Fibroblast of skin of left biceps (primary cell): ENCODE measurements around the gene FHL1.
"Not testable (repeated sequence)": the region's sequence is repeated elsewhere in the genome, so short reads cannot be mapped to it uniquely, and the experiment has no call there.

Source experiments
- DNase-seq, 2 experiments: peaks; one replicate each; pipeline ENCODE4 v3.0.0-alpha.2; 2013; ENCODE audit warnings: low read depth in 2 of 2

FHL1 gene

DNA sequence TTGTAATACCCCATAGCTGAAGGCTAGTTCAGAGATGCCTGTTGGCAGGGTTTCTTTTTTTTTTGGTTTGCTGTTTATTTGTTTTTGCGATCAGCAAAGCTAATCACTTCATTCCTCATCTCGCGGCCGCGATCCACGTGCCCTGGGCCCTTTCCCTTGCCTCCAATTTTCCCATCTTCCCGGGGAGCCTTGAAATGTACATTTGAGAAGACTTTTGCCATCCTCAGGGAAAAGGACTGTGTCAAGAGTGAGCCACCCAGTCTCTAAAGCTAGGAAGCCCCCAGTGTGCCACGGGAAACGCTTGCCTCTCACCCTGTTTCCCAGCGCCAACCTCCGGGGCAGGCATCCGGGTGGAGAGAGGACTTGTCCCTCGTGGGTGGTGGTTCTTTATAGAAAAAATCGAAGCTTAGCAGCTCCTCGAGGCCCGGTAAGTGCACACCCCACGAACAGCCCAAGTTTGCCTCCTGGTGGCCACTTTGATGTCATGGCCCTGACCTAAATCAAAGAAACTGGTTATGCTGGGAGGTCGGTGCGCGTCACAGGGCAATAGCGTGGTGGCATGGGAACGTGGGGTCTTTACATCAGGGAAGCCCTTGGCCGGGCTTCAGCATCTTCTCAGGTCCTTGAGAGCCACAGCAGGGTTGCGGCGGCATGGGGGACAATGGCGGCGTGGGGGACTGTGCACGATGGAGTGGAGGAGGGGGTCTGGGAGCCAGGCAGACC is 61.8 kb downstream of the FHL1 start:
- DNase-seq = no peak

DNA sequence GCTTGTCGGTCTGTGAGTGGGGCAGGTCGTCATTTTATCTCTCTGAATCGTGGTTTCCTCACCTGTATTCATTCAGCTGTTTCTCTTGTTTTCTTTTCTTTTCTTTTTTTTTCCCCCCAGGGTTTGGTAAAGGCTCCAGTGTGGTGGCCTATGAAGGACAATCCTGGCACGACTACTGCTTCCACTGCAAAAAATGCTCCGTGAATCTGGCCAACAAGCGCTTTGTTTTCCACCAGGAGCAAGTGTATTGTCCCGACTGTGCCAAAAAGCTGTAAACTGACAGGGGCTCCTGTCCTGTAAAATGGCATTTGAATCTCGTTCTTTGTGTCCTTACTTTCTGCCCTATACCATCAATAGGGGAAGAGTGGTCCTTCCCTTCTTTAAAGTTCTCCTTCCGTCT is 62.4 kb downstream of the FHL1 start:
- no peak for DNase-seq

DNA sequence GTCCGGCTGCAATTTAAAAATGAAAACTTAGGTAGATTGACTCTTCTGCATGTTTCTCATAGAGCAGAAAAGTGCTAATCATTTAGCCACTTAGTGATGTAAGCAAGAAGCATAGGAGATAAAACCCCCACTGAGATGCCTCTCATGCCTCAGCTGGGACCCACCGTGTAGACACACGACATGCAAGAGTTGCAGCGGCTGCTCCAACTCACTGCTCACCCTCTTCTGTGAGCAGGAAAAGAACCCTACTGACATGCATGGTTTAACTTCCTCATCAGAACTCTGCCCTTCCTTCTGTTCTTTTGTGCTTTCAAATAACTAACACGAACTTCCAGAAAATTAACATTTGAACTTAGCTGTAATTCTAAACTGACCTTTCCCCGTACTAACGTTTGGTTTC is 62.9 kb downstream of the FHL1 start:
- no peak for DNase-seq

DNA sequence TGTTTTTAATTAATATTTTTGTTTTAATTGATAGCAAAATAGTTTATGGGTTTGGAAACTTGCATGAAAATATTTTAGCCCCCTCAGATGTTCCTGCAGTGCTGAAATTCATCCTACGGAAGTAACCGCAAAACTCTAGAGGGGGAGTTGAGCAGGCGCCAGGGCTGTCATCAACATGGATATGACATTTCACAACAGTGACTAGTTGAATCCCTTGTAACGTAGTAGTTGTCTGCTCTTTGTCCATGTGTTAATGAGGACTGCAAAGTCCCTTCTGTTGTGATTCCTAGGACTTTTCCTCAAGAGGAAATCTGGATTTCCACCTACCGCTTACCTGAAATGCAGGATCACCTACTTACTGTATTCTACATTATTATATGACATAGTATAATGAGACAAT is 63.5 kb downstream of the FHL1 start:
- DNase-seq = no peak

DNA sequence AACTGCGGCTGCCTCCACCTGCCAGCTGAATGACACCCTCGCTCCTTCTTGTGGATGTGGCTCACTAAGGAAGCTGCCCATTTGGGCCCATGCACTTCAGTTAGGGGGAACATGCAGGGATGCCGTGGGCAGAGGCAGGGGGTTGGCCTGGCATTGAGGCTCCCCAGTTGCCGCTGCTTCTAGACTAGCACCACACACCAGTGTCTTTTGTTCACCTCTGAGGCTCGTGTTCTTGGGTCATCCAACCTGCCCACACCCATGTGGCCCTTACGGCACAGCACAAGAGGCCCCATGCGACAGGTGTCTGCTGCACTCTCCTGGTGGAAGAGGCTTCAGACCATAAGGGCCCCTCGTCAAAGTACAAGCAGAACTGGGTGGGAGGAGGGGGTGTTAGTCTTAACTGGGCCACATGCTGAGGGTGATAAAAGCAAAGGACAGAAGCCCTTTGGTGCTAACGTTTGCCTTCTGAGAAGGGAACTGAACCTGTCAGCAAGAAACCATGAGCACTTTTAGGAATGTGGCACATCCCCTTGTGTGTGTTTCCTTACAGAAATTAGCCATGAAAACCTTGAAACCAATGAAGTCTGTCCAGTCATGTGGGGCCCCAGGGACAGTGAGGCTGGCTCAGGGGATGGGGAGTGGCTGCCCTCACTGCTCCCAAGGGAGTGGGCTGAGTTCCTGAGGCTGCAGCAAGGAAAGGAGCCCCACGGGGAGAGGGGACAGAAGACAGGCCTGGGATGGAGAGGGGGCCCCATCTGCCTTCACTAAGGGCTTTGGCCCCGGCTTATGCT is 64.6 kb downstream of the FHL1 start:
- no peak for DNase-seq

DNA sequence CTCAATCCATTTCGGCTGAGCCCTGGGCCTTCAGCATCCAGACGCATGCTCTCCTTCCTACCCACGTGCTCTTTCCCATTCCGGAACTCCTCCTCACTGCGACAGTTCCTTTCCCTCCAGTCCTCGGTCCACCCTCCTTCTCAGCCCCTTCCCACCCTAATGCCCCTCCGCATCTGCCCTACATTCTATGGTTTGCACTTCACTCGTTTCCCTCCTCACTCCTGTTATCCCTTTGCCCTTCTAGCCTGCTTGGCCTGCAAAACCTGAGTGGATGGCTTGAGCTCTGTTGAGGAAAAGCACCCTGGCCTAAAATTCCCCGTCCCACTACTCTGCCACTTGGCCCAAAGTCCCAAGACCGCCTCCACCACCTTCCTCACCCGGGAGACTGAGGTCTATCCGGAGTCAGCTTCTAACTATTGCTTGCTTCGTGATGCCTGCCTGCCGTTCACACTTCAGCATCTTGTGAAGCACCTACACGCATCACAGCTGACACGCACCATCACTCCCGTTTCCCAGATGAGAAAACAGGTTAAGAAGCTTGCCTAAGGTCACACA is 65.3 kb downstream of the FHL1 start:
- DNase-seq = no peak

DNA sequence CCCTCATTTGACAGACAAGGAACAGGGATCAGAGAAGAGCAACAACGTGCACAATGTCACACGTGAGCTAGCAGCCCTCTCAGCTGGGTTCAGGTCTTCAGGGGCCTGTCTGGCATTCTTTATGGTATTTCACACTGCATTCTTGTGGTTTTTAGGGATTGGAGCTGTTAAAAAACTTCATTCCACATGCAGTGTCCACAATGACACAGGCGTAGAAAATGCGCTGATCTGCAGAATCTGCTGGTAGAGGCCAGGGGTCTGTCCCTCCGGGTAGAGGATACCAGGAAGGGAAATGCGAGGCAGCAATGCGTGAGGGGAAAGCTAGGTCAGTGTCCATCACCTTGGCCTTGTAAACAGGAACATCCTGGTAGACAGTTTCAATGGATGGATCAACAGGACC is 67.2 kb downstream of the FHL1 start:
- DNase-seq = peak; percentile 86 to 88

DNA sequence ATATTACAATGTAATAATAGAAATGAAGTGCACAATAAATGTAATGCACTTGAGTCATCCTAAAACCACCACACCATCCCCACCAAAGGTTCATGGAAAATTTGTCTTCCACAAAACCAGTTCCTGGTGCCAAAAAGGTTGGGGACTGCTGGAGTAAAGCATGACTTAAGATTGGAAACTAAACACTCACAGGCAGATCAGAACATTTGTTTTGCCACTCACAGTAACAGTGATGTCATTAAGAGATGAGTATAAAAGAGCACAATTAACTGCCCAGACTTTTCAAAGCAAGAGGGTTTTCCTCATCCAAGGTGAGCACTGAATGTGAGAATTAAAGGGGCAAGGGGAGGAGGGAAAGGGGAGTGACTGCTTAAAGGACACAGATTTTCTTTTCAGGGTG is 68.2 kb downstream of the FHL1 start:
- DNase-seq = no peak

DNA sequence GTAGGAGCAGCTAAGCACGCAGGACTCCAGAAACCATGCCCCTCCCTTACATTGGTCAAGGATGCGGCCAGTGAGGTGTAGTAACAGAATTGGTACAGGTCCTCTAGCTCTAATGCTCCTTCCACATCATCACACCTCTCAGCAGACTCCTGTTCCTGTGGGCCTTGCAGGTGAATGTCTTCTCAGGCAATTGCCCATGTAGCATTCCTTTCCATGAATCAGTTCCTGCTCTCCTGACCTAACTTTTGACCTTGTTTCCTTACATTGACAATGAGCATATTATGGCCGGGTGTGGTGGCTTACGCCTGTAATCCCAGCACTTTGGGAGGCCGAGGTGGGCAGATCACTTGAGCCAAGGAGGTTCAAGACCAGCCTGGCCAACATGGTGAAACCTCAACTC is 72.6 kb downstream of the FHL1 start:
- no peak for DNase-seq

DNA sequence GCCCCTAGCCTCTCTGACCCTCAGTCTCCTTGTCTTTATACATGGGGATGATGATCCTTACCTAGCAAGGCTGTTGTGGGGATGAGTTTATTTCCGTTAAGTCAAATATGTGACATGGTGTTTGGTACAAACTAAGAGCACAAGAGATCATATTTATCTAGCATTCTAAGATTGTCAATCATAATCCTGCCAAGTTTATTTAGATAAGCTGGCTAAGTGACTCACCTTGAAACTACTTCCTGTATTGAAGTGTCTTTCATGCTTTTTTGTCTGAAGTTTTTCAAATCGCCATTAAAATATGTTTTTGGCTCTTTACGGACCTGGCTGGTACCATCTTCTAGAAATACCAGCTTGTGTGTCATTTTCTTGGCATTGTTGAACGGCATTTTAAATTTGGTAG is 73.2 kb downstream of the FHL1 start:
- DNase-seq = no peak

DNA sequence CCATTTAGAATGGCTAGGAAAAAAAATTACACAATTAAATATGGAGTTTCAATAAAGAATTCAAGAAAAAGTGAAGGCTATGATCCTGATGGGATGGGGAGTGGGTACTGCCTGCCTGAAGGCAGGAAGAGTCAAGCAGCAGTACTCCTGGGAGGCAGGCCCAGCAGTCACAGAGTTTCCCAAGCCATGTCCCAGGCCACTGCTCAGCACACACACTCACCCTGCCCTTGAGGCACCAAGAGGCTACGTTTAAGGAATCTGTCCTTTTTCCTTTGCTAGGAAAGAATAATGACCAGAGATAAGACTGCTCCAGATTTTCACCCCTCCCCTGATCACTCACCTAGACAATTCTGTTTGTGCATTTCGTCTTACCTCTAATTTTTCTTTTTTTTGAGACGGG is 73.6 kb downstream of the FHL1 start:
- DNase-seq = no peak

DNA sequence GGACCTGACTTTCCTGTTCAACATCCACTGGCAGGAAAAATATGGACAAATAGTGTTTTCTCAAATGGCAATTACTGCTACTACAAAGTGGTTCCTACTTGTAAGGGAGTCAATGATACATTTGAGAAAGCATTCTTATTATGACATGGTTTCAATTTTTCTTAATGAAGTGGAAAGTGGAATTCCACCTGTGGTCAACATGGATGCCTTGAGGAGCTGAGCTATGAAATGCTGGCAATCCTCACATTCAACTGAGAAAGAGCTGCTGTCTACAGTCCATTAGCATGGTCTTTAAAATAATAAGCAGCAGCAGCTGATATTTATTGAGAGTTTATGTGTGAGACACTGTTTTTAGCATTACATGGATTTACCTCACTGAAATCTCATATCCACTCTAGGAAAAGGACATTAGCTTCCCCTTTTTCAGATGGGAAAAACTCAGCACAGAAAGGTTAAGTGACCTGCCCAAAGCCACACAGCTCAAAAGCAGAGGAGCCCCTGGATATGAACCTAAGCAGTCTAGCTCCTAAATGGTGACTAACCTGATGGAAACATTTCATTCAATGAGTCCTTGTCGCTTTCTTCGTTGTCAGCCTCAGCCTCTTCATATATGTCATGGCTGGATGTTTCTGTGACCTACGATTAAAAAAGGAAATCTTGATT is 74.6 kb downstream of the FHL1 start:
- DNase-seq = no peak

DNA sequence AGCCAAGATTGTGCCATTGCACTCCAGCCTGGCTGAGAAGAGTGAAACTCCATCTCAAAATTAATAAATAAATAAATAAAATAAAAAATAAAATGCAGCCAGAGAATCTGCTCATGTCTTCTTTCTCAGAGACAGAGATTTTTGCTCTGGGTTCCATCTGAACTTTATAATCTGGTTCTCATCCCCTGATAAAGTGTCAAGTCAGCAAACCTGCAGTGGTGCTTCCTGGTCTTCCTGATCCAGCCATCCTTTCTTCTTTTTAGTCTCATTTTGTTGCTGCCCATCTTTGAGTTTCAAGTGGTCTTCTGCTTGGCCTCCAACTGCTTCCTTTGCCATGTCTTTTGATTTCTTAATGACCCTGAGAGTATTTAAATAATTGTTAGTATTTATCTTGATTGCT is 79.7 kb downstream of the FHL1 start:
- no peak for DNase-seq

DNA sequence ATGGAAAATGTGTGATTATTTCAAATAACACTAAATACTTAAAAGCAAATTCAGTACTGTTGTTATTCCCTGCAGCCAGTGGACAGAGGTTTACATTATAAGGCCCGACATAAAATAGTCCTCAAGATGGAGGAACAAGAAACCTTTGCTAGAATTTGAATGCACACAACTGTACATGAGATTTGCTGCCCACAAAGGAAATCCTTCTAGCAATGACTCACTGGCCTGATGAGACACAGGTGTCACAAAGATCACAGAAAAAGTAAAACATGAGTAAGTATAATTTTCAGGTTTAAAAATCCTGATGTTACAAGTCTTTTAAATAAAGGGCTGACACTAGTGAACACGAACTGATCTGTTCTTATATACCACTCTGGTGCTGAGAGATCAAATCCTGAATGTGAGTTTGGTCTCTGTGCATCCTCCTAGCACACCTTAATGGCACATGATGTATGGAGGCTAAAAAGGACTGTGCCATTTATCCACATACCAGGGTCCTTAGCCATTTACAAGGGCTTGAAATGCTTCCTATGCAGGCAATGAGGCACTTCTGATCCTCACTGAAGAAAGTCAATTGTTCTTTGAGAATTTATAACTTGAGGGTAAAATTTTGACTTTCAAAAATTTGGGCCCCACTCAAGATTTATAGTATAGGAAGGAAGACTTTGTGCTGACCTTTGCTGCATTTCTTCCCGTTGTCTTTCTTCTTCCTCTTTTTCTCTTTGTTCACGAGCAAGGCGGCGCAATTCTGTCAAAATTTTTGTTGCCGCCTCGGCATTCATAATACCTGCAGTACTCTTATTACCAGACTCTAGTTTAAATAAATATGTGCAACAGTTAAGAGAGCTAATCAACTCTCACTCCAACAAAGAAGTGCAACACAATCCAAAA is 80.9 kb downstream of the FHL1 start:
- no peak for DNase-seq

DNA sequence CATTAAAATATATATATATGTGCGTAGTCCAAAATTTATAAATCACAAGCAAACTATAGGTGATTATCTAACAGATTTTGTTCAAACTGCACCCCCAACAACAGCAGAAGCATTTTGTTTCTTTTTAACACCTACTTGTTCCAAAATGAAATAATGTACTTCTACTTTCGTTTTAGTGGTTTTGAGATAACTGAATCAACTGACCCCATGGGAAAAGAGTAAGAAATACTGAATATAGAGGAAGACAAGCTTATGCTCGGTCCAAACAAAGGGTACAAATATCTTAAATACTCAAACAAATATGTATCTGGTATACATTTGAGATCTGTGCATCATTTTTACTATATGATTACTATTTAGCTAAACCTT is 81.5 kb downstream of the FHL1 start:
- DNase-seq = no peak

DNA sequence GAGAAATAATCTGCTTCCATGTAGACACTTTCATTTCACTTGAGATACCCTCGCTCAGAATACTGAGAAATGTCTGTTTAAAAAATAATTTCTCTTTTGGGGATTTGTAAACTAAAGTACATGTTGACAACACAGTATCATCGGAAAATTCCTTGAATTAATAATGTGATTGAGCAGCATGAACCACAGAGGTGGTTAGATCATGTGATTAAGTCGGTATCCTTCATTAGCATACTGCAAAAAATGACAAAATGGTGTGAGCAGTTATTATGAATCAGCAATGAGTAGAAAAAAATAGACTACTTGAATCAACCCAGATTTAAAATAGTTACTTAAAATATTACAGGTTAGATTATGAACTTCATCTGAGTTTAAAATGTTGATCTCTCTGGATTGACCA is 89.7 kb downstream of the FHL1 start:
- DNase-seq = no peak

DNA sequence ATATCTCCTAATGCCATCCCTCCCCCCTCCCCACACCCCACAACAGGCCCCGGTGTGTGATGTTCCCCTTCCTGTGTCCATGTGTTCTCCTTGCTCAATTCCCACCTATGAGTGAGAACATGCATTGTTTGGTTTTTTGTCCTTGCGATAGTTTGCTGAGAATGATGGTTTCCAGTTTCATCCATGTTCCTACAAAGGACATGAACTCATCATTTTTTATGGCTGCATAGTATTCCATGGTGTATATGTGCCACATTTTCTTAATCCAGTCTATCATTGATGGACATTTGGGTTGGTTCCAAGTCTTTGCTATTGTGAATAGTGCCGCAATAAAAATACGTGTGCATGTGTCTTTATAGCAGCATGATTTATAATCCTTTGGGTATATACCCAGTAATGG is 90.5 kb downstream of the FHL1 start:
- DNase-seq = not testable (repeated sequence)

DNA sequence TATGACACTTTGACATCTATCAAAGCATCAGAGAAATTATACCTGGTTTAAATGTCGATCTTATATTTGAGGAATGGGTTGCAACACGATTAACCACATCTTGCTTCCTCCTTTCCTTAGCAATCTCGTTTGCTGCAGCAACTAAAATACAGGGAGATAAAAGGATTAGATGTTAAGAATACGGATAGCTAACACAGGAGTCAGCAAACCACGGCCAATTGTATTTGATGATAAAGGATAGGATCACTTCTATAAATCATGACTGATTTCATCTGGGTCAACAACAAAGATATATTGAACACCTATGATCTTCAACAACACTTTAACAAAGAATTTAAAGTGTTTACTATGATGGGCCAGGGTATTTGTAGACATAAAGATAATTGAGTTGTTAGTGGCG is 98.9 kb downstream of the FHL1 start:
- no peak for DNase-seq

DNA sequence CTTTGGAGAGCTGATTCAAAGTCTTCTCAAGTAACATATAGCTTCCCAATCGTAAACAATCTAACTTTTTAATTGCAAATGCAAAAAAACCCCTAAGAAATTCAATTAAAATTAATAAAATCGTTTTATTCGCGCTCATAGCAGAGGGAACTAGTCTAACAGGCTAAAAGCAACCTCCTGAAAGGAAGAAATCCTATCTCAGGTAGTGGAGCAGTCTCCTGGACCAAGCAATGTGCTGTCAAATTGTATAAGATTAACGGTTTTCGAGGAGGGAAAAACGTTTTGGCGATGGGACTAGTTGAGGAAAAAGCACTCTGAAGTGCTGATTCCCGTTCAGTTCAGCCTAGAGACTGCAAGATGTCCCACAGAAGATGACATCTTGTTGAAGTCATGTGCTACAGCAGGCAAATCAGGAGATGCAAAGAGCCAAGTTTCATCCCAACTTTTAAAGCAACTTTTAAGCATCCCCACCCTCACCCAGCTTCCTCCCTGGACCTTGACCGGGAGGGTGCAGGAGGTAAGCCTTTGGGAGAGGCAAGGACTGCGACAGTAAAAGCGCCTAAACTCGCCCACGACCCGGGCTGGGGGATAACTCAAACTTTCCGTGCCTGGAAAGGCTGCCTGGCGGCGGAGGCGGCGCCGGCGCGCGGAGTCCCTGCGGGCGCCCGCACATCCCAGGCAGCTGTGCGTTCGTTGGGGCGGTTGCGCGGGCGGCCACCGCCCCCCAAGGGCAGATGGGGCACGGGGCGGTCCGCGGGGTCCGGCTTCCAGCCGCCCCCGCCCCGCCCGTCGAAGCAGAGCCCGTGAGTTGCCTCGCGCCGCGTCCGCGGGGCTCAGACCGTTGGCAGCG is 103.1 kb downstream of the FHL1 start:
- no peak for DNase-seq

DNA sequence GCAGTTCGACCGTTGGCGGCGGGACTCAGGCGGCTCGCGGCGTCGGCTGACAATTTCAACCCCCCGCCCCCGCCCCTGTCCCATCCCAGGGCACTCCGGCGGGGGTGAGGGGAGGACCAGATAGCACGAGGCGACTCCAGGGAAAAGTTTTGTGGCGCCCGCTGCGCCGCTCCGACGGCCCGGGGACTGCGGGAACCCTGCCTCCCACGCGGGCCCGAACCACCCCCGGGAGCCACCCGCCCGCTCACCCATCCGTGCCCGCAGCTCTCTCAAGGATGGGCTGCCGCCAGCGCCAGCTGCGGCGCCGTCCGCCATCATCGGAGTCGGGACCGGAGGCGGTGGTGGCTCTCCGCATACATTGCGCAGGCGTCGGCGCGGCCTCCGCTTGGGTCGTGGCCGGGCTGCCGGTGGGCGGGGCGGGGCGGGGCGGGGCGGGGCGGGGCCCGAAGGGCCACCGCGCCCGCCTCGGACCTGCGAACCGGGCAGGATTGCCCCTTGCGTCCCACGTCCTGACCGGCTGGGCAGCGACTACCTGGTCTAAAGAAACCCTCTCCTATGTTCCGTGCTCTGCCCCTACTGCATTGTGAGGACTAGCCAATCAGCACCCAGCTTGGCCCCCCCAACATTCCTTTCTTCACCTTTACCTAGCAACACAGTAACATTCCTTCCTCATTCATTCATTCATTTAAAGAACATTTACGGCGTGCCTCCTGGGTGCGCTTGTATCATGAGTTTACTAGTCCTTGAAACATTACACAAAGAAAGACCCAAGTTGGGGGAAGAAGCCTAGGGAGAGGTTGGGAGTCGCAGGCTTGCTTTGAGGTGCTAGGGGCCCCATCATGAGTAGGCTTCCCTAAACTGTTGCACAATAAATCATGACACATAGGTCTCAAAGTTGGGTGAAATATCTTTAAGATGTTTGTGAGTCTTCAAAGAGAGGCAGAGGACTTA is 104.0 kb downstream of the FHL1 start, which contains the start of gene MAP7D3:
Gene MAP7D3 (minus strand): TSS at position 360 of the 951 bp plus-strand sequence. CDS start 42 bp downstream, at position 318.
- no peak for DNase-seq
